SJCRH30 (cell line): ENCODE measurements around the gene ALKBH8. TPM values are rescaled to one million over a fixed set of nuclear protein-coding genes. Genes with fewer than 3 reads are reported as not detected.

ENCODE experiments used
- DNase-seq, 2 experiments: peaks; one replicate each; pipeline ENCODE4 v3.0.0-alpha.2; 2015 to 2020
- H3K27ac ChIP-seq: fragments of 250-450 bp; sonication (Bioruptor Pico); 2 replicates; pipeline ENCODE4 v1.5.1; 2020; ENCODE audit warnings: mild to moderate bottlenecking, moderate library complexity
- H3K27me3 ChIP-seq: fragments of 250-450 bp; sonication (Bioruptor Pico); 2 replicates; pipeline ENCODE4 v1.5.1; 2020; ENCODE audit warnings: mild to moderate bottlenecking, moderate library complexity
- H3K36me3 ChIP-seq: fragments of 250-450 bp; sonication (Bioruptor Pico); 2 replicates; pipeline ENCODE4 v1.5.1; 2020; ENCODE audit warnings: mild to moderate bottlenecking, moderate library complexity
- H3K4me1 ChIP-seq: fragments of 250-450 bp; sonication (Bioruptor Pico); 2 replicates; pipeline ENCODE4 v1.5.1; 2020; ENCODE audit warnings: mild to moderate bottlenecking, moderate library complexity
- H3K4me3 ChIP-seq: fragments of 250-450 bp; sonication (Bioruptor Pico); 2 replicates; pipeline ENCODE4 v1.5.1; 2020; ENCODE audit warnings: mild to moderate bottlenecking, moderate library complexity
- H3K9me3 ChIP-seq: fragments of 250-450 bp; sonication (Bioruptor Pico); replicated peaks from 2 replicates; pipeline ENCODE4 v1.5.1; 2020; ENCODE audit warnings: mild to moderate bottlenecking, moderate library complexity
- total RNA-seq: library from RNA; depleted of rRNA; stranded (reverse); fragments of >200 nt; shearing (Covaris generic); gene quantifications from 2 replicates; pipeline ENCODE4 v1.2.3, GENCODE V29; 2014; rRNA removed

The ALKBH8 gene
- 6.0 and 6.1 TPM in 2 replicates for total RNA-seq

GRCh38 chr11:107565219-107565937 lies at the start of gene ALKBH8:
ALKBH8 (minus strand) TSS chr11:107565735; CDS start chr11:107560893, 4,842 bp downstream.
- Histone ChIP-seq H3K4me1 (peaks cover 10% of the 10 kb centered on the region), H3K36me3 (no peaks in the 10 kb centered on the region), H3K27me3 (no peaks in the 10 kb centered on the region), H3K9me3 (no peaks in the 10 kb centered on the region), H3K27ac (peak within 1 kb of the TSS; percentile 71), H3K4me3 (peak within 1 kb of the TSS; percentile 91)
- DNase-seq: peak; percentile 65 to 75

GRCh38 chr11:107612445-107612844 lies 46.9 kb upstream of the ALKBH8 start:
- DNase-seq: no peak
- Histone ChIP-seq H3K9me3 (no peaks in the 10 kb centered on the region), H3K27me3 (no peaks in the 10 kb centered on the region), H3K27ac (no peak overlapping the region), H3K36me3 (no peaks in the 10 kb centered on the region), H3K4me3 (no peak overlapping the region), H3K4me1 (no peaks in the 10 kb centered on the region; the same call in 1 of the 2 replicates)

- Histone ChIP-seq H3K36me3 (no peaks in the 10 kb centered on the region), H3K27me3 (no peaks in the 10 kb centered on the region), H3K4me1 (no peaks in the 10 kb centered on the region; the same call in 1 of the 2 replicates), H3K9me3 (no peaks in the 10 kb centered on the region), H3K4me3 (no peak overlapping the region), H3K27ac (no peak overlapping the region)
- no peak for DNase-seq
Measured at GRCh38 chr11:107609400-107610218, 44.1 kb upstream of the ALKBH8 start.

- no peaks in the 10 kb centered on the region for H3K4me1 ChIP-seq
- H3K4me3 ChIP-seq: no peak overlapping the region
Measured at GRCh38 chr11:107608809-107609208, 43.3 kb upstream of the ALKBH8 start.

GRCh38 chr11:107606141-107606540 lies 40.6 kb upstream of the ALKBH8 start:
- no peaks in the 10 kb centered on the region for H3K9me3 ChIP-seq
- no peaks in the 10 kb centered on the region for H3K27me3 ChIP-seq
- no peak overlapping the region for H3K27ac ChIP-seq
- H3K4me3 ChIP-seq: no peak overlapping the region
- no peaks in the 10 kb centered on the region for H3K4me1 ChIP-seq
- H3K36me3 ChIP-seq: no peaks in the 10 kb centered on the region
- no peak for DNase-seq

More at GRCh38 chr11:107608809-107609208, 43.3 kb upstream of the ALKBH8 start:
- H3K36me3 ChIP-seq: no peaks in the 10 kb centered on the region
- no peaks in the 10 kb centered on the region for H3K9me3 ChIP-seq
- no peak overlapping the region for H3K27ac ChIP-seq
- no peaks in the 10 kb centered on the region for H3K27me3 ChIP-seq
- DNase-seq: no peak

- H3K27me3 ChIP-seq: no peaks in the 10 kb centered on the region
- H3K27ac ChIP-seq: no peak overlapping the region
- no peaks in the 10 kb centered on the region for H3K9me3 ChIP-seq
- no peaks in the 10 kb centered on the region for H3K4me1 ChIP-seq
- H3K36me3 ChIP-seq: no peaks in the 10 kb centered on the region
- H3K4me3 ChIP-seq: no peak overlapping the region
- no peak for DNase-seq
Measured at GRCh38 chr11:107605061-107606006, 39.8 kb upstream of the ALKBH8 start.

- H3K36me3 ChIP-seq: 0 out of 2 replicates have a peak, but pooled peaks cover 2% of the 10 kb centered on the region
- no peak overlapping the region for H3K4me3 ChIP-seq
- H3K9me3 ChIP-seq: no peaks in the 10 kb centered on the region
- no peak for DNase-seq
- 0 out of 2 replicates have a peak, but pooled peaks cover 2% of the 10 kb centered on the region for H3K4me1 ChIP-seq
- H3K27ac ChIP-seq: no peak overlapping the region
- no peaks in the 10 kb centered on the region for H3K27me3 ChIP-seq
Measured at GRCh38 chr11:107598225-107599139, 32.9 kb upstream of the ALKBH8 start.

- no peaks in the 10 kb centered on the region for H3K9me3 ChIP-seq
- H3K27ac ChIP-seq: no peak overlapping the region
- H3K27me3 ChIP-seq: no peaks in the 10 kb centered on the region
- no peak overlapping the region for H3K4me3 ChIP-seq
- H3K4me1 ChIP-seq: peaks cover 10% of the 10 kb centered on the region
- 0 out of 2 replicates have a peak, but pooled peaks cover 2% of the 10 kb centered on the region for H3K36me3 ChIP-seq
- no peak for DNase-seq
Measured at GRCh38 chr11:107594736-107595135, 29.2 kb upstream of the ALKBH8 start.

GRCh38 chr11:107593951-107594350 lies 28.4 kb upstream of the ALKBH8 start:
- Histone ChIP-seq H3K9me3 (no peaks in the 10 kb centered on the region), H3K4me3 (no peak overlapping the region), H3K27me3 (no peaks in the 10 kb centered on the region), H3K4me1 (peaks cover 12% of the 10 kb centered on the region), H3K36me3 (0 out of 2 replicates have a peak, but pooled peaks cover 2% of the 10 kb centered on the region), H3K27ac (no peak overlapping the region)
- peak in 1 of 2 experiments; percentile 18 for DNase-seq

- no peaks in the 10 kb centered on the region for H3K9me3 ChIP-seq
- H3K36me3 ChIP-seq: 0 out of 2 replicates have a peak, but pooled peaks cover 2% of the 10 kb centered on the region
- no peak for DNase-seq
- no peak overlapping the region for H3K27ac ChIP-seq
- H3K27me3 ChIP-seq: no peaks in the 10 kb centered on the region
- H3K4me1 ChIP-seq: peaks cover 23% of the 10 kb centered on the region
- no peak overlapping the region for H3K4me3 ChIP-seq
Measured at GRCh38 chr11:107592813-107593212, 27.3 kb upstream of the ALKBH8 start.

- Histone ChIP-seq H3K36me3 (0 out of 2 replicates have a peak, but pooled peaks cover 2% of the 10 kb centered on the region), H3K9me3 (no peaks in the 10 kb centered on the region), H3K27me3 (no peaks in the 10 kb centered on the region), H3K4me3 (peak overlapping the region; percentile 87), H3K4me1 (peaks cover 27% of the 10 kb centered on the region), H3K27ac (no peak overlapping the region)
- no peak for DNase-seq
Measured at GRCh38 chr11:107592231-107592590, 26.7 kb upstream of the ALKBH8 start.

GRCh38 chr11:107591378-107592230 lies 26.1 kb upstream of the ALKBH8 start:
- Histone ChIP-seq H3K27ac (peak overlapping the region; percentile 50), H3K4me1 (peaks cover 33% of the 10 kb centered on the region), H3K9me3 (no peaks in the 10 kb centered on the region), H3K4me3 (peak overlapping the region; percentile 87), H3K27me3 (no peaks in the 10 kb centered on the region), H3K36me3 (0 out of 2 replicates have a peak, but pooled peaks cover 2% of the 10 kb centered on the region)
- peak; percentile 26 to 42 for DNase-seq
